C4-2B (cell line): ENCODE measurements around the gene SSR1.

Experiments
- H3K27ac ChIP-seq: fragments of 450-650 bp; 2 replicates; pipeline ENCODE4 v1.5.1; 2017
- ZFX ChIP-seq: fragments of 450-650 bp; IDR thresholded peaks from 2 replicates; pipeline ENCODE4 v1.6.1; 2017
- TF ChIP-seq, protein P1 (sequence below): fragments of 450-650 bp; conservative IDR thresholded peaks from 2 replicates; pipeline ENCODE4 v1.5.1; 2017; ENCODE audit warnings: mild to moderate bottlenecking

The SSR1 gene

DNA sequence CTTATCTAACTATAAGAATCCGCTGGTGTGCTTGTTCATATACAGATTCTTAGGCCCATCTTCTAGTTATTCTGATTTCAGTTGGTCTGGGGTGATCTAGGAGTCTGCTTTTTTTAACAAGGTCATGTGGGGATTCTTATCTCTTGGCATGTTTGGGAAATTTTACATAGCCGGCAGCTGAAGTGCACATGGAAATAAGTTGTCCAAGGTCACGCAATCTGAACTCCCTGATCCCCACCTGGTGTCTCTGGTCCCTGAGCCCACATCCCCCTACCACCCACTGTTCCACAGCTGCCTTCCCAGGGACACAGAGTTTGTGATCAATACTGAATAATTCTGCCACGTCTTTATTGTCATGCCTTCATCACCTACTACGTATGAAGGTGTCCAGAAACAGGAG, 90.8 kb downstream of the SSR1 start:
- no peak for TF ChIP-seq ZFX
- TF ChIP-seq, protein P1, sequence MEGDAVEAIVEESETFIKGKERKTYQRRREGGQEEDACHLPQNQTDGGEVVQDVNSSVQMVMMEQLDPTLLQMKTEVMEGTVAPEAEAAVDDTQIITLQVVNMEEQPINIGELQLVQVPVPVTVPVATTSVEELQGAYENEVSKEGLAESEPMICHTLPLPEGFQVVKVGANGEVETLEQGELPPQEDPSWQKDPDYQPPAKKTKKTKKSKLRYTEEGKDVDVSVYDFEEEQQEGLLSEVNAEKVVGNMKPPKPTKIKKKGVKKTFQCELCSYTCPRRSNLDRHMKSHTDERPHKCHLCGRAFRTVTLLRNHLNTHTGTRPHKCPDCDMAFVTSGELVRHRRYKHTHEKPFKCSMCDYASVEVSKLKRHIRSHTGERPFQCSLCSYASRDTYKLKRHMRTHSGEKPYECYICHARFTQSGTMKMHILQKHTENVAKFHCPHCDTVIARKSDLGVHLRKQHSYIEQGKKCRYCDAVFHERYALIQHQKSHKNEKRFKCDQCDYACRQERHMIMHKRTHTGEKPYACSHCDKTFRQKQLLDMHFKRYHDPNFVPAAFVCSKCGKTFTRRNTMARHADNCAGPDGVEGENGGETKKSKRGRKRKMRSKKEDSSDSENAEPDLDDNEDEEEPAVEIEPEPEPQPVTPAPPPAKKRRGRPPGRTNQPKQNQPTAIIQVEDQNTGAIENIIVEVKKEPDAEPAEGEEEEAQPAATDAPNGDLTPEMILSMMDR, result no peak
- H3K27ac ChIP-seq, result no peak overlapping the region

DNA sequence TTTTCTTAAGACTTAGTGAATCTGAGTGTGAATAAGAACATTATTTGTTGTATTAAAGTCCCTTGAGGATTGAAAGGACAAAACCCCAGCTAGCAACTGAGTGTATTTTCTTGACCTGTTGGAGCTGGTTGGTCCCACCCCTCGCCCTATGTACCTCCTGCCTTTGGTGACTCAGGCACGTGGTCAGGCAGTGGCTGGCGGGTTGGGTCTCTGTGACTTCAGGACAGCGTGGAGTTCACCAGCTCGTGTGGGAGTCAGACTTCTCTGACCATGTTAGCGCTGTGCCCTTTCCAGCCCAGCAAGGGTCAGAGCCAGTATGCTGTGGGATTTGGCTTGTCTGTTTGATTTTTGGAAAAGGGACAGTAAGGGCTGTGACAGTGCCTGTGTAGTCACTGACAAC, 93.7 kb downstream of the SSR1 start:
- TF ChIP-seq, protein P1, result no peak
- no peak overlapping the region for H3K27ac ChIP-seq

GRCh38 chr6:7218406-7218988, 94.5 kb downstream of the SSR1 start:
- TF ChIP-seq, protein P1, result no peak; the same call in 1 of the 2 replicates
- no peak for TF ChIP-seq ZFX

More at GRCh38 chr6:7218406-7218988, 94.5 kb downstream of the SSR1 start:
- H3K27ac ChIP-seq, result no peak overlapping the region
